Measurements from ENCODE around the gene HCAR1. TPM values are rescaled to one million over a fixed set of nuclear protein-coding genes. Genes with fewer than 3 reads are reported as not detected.

Gene HCAR1
- total RNA-seq, 1 donor from 2014 or later, result 0.46 TPM

DNA sequence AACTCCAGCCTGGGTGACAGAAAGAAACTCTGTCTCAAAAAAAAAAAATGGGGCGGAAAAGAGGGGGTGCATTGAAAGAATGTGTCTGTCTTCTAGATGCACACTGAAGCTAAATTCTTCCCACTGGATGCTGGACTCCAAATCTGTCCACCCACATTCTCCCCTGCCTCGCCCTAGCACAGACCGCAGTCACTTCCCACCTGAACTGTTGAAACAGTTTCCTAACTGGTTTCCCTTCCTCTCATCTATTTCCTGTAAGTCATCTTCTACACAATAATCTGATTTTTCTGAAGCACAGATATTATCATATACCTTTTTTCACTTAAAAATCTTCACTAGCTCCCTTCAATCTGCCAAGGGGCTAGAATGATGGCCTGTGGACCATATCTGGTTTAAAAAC lies 1.5 kb upstream of the HCAR1 start:
- DNase-seq (ENCODE audit: low read depth), result no peak
- H3K4me3 ChIP-seq (ENCODE audit: low read depth, low read length), result no peak overlapping the region
- TF ChIP-seq, protein P1, sequence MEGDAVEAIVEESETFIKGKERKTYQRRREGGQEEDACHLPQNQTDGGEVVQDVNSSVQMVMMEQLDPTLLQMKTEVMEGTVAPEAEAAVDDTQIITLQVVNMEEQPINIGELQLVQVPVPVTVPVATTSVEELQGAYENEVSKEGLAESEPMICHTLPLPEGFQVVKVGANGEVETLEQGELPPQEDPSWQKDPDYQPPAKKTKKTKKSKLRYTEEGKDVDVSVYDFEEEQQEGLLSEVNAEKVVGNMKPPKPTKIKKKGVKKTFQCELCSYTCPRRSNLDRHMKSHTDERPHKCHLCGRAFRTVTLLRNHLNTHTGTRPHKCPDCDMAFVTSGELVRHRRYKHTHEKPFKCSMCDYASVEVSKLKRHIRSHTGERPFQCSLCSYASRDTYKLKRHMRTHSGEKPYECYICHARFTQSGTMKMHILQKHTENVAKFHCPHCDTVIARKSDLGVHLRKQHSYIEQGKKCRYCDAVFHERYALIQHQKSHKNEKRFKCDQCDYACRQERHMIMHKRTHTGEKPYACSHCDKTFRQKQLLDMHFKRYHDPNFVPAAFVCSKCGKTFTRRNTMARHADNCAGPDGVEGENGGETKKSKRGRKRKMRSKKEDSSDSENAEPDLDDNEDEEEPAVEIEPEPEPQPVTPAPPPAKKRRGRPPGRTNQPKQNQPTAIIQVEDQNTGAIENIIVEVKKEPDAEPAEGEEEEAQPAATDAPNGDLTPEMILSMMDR (conservative IDR thresholded peaks at IDR 0.05; ENCODE audit: low read depth, low read length), result no peak

DNA sequence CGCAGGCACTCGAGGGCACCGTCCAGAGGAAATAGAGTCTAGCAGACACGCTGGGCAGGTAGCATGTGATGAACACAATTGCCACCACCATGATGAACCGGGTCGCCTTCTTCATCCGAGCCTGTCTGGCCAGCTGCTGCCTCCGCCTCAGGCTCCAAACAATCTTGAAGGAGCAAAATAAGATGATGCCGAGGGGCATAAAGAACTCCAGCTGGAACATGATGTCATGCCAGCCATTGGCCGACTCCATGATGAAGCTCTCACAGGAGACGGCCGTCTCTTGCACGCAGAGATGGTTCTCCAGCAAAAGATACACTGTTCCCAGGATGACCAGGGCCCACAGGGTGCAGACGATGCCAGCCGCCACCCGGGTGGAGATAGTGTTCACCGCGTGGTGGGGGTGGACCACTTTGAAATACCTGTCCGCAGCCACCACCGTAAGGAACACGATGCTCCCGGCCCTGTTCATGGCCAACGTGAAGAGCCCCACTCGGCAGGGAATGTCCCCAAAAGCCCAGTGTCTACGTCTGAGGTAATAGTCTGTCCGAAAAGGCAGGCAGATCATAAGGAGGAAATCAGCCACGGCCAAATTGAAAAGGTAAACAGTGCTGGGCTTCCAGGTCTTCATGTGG lies 945 bp downstream of the HCAR1 start:
- TF ChIP-seq, protein P1 (conservative IDR thresholded peaks at IDR 0.05; ENCODE audit: low read depth, low read length), result no peak
- peak overlapping the region; percentile 60 for H3K4me3 ChIP-seq (ENCODE audit: low read depth, low read length)
- DNase-seq (ENCODE audit: low read depth), result no peak

DNA sequence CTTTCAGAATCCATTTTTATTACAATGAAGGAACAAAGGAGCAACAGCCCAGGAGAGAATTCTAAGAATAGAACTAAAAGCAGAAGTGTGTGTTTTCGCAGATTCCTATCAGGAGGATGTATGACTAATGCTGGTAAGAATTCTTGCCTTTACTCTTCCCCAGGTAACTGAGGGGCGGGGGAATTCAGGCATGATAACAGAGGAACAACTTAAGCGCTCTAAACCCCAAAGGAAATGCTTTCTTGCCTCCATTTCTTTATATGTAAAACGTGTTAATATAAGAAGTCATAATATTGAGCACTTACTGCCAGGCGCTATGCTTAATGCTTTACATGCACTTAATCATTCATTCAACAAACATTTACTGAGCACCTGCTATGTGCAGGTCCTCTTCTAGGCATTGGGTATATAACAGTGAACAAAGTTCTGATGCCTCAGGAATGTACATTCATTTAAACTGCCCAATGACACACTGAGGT lies 4.5 kb downstream of the HCAR1 start:
- TF ChIP-seq, protein P1 (conservative IDR thresholded peaks at IDR 0.05; ENCODE audit: low read depth, low read length), result no peak
- H3K4me3 ChIP-seq (ENCODE audit: low read depth, low read length), result no peak overlapping the region
- DNase-seq (ENCODE audit: low read depth), result peak; percentile 48

- H3K4me3 ChIP-seq (ENCODE audit: low read depth, low read length), result no peak overlapping the region
- TF ChIP-seq, protein P1 (conservative IDR thresholded peaks at IDR 0.05; ENCODE audit: low read depth, low read length), result no peak
- no peak for DNase-seq (ENCODE audit: low read depth)
Measured at GRCh38 chr12:122725452-122726079, 5.1 kb downstream of the HCAR1 start.

DNA sequence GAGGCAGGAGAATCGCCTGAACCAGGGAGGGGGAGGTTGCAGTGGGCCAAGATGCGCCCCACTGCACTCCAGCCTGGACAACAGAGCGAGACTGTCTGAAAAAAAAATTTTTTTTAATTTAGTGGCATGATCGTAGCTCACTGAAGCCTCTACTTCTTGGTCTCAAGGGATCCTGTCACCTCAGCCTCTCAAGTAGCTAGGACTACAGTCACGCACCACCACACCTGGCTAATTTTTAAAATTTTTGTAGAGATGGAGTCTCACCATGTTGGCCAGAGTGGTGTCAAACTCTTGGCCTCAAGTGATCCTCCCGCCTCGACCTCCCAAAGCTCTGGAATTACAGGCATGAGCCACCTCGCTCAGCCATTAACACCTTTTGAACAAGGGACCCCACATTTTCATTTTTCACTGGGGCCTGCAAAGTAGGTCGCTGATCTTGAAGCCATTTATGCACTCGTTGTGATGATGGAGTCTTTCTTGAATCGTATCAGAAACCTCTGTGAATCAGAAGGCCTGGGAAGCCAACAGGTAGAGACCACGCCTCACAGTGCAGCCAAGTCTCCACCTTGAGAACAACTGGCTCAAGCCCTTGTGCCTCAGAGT lies 5.9 kb downstream of the HCAR1 start:
- TF ChIP-seq, protein P1 (conservative IDR thresholded peaks at IDR 0.05; ENCODE audit: low read depth, low read length), result no peak
- no peak overlapping the region for H3K4me3 ChIP-seq (ENCODE audit: low read depth, low read length)
- DNase-seq (ENCODE audit: low read depth), result no peak

- TF ChIP-seq, protein P1 (conservative IDR thresholded peaks at IDR 0.05; ENCODE audit: low read depth, low read length), result no peak
- DNase-seq (ENCODE audit: low read depth), result no peak
- no peak overlapping the region for H3K4me3 ChIP-seq (ENCODE audit: low read depth, low read length)
Measured at GRCh38 chr12:122722387-122722786, 8.3 kb downstream of the HCAR1 start.
